ENCODE results near the gene ADISSP. TPM values are rescaled to one million over a fixed set of nuclear protein-coding genes. Genes with fewer than 3 reads are reported as not detected.

ADISSP gene
- total and polyA plus RNA-seq, 11 donors, result 7.8 to 22.2 (median 13.7) TPM

DNA sequence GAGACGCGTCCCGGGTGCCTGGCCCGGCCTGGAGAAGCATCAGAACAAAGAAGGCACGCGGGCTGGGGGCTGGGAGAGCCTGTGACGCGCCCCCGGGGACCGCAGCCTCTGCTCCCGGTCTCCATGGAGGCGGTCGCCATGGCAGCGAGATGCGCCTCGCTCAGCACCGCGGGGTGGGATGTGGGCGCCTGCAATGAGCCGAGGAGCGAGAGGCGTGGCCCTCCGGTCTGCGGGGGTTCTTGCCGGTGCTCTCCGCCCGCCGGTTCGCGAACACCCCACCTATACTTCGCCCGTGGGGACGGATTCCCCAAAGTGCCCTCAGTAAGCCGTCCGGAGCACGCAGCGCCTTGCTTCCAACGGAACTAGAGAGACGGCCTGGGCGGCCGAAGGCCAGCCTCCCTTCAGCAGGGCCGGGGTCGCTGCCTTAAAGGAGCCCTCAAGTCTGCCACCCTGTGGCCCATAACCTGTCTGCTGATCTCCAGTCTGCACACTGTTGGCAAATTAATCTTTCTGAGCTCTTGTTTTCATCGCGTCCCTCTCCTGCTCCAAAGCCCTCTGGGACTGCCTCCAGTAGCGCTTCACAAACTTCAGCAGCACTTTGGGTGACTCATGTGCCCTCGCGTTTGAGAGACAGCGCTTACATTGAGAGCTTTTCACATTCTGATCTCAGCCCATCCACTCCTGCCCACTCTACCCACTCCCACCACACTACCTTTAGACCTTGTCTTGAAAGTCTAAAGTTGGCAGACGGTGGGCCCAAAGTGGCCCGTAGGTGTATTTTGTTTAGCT is 983 bp upstream of the ADISSP start:
- no peaks in the 10 kb centered on the region for H3K27me3 ChIP-seq
- H3K36me3 ChIP-seq, result no peaks in the 10 kb centered on the region
- 1 to 4% (median 2%) methylated on average over 19 to 51 of the region's 51 CpGs for WGBS, 4 donors
- ATAC-seq (peak; percentile 23 to 58 (median 53)), DNase-seq (peak; percentile 76 to 84 (median 80))
- no peaks in the 10 kb centered on the region for H3K9me3 ChIP-seq
- TF ChIP-seq POLR2A (IDR thresholded peaks at IDR 0.05) (no peak), CTCF (IDR thresholded peaks at IDR 0.05) (peak; percentile 35 to 72 (median 49))
- peak overlapping the region; percentile 49 to 78 (median 69) for H3K4me3 ChIP-seq
- intact Hi-C loops (cut with DNase I), result loop anchor here in 4 of 10 donors (2.0 to 5.0 kb wide), 4 partner anchors 51 to 91 kb away; partner anchors contain the start of gene SIGLEC1 (in 1 of the 4)
- H3K4me1 ChIP-seq, result peaks cover 0 to 47% (median 22%) of the 10 kb centered on the region in 12 donors
- peak overlapping the region; percentile 54 to 96 (median 86) for H3K27ac ChIP-seq

DNA sequence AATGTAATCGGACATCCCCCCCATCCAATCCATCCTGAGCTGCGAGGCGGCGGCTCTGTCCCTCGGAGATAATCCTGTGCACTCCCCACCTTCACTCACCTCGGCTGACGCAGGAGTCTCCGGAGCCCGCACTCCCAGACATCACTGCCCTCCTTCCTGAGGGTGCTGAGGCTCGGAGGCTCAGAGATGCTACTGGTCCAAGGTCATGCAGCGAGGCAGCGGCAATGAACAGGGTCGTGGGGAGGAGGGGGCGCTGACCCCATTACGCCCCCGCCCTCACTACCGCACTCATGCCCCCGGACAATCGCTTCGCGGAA is 485 bp downstream of the ADISSP start:
- H3K4me1 ChIP-seq, result peaks cover 0 to 47% (median 22%) of the 10 kb centered on the region in 12 donors
- no peaks in the 10 kb centered on the region for H3K36me3 ChIP-seq
- no peak for TF ChIP-seq CTCF (IDR thresholded peaks at IDR 0.05)
- TF ChIP-seq POLR2A (IDR thresholded peaks at IDR 0.05), result no peak
- peak overlapping the region in 9 of 12 donors; percentile 24 to 96 (median 86) for H3K27ac ChIP-seq
- H3K9me3 ChIP-seq, result no peaks in the 10 kb centered on the region
- peak overlapping the region; percentile 33 to 78 (median 69) for H3K4me3 ChIP-seq
- ATAC-seq, result peak in 1 of 4 donors; percentile 1
- no peaks in the 10 kb centered on the region for H3K27me3 ChIP-seq
- intact Hi-C loops (cut with DNase I), result loop anchor here in 4 of 10 donors (5.0 kb wide), 3 partner anchors 50 to 90 kb away; partner anchors contain the start of gene SIGLEC1 (in 1 of the 4)
- 3 to 12% (median 6%) methylated on average over 8 to 21 of the region's 21 CpGs for WGBS, 4 donors
- DNase-seq, result peak in 2 of 5 donors; percentile 31 to 72

GRCh38 chr20:3766422-3767109 is 987 bp downstream of the ADISSP start:
- ATAC-seq (no peak), DNase-seq (peak in 1 of 5 donors; percentile 52)
- no peaks in the 10 kb centered on the region for H3K27me3 ChIP-seq
- peaks cover 0 to 3% (median 0%) of the 10 kb centered on the region in 9 donors for H3K36me3 ChIP-seq
- WGBS, 4 donors, result 38 to 51% (median 47%) methylated on average over 9 of the region's 9 CpGs
- H3K27ac ChIP-seq, result peak overlapping the region in 10 of 12 donors; percentile 24 to 96 (median 77)
- H3K4me3 ChIP-seq, result peak overlapping the region; percentile 33 to 78 (median 69)
- peaks cover 0 to 47% (median 22%) of the 10 kb centered on the region in 12 donors for H3K4me1 ChIP-seq
- intact Hi-C loops (cut with DNase I), result loop anchor here in 4 of 10 donors (5.0 kb wide), 3 partner anchors 49 to 89 kb away; partner anchors contain the start of gene SIGLEC1 (in 1 of the 4)
- no peaks in the 10 kb centered on the region for H3K9me3 ChIP-seq
- TF ChIP-seq CTCF (IDR thresholded peaks at IDR 0.05) (no peak), POLR2A (IDR thresholded peaks at IDR 0.05) (no peak)

Measured in heart left ventricle (tissue), 16 donors.